Dendritic cell treated with granulocyte-macrophage colony-stimulating factor and Interleukin-4, amounts not matched to agents 40 ng/mL and 50 ng/mL, for 4 days (primary cell): ENCODE data around the gene CTTNBP2NL.

Source experiments
- H3K27ac Mint-ChIP-seq: one replicate; pipeline ENCODE4 v1.8.0; 2022; ENCODE audit warnings: mild to moderate bottlenecking, mixed read lengths
- H3K27me3 Mint-ChIP-seq: one replicate; pipeline ENCODE4 v1.8.0; 2022; ENCODE audit warnings: mild to moderate bottlenecking, mixed read lengths
- H3K36me3 Mint-ChIP-seq: one replicate; pipeline ENCODE4 v1.8.0; 2022; ENCODE audit warnings: low read depth, mixed read lengths
- H3K4me1 Mint-ChIP-seq: one replicate; pipeline ENCODE4 v1.8.0; 2022; ENCODE audit warnings: low read depth, mixed read lengths
- H3K4me3 Mint-ChIP-seq: one replicate; pipeline ENCODE4 v1.8.0; 2022; ENCODE audit warnings: mild to moderate bottlenecking, moderate library complexity, mixed read lengths
- H3K9me3 Mint-ChIP-seq: one replicate; pipeline ENCODE4 v1.8.0; 2022; ENCODE audit warnings: mixed read lengths
- intact Hi-C: fragments of 100-400 bp; cut with micrococcal nuclease; formaldehyde crosslinking; loops from one replicate; pipeline ENCODE4 v1.15.0; 2022

The CTTNBP2NL gene

GRCh38 chr1:112505400-112505785 is 109.4 kb downstream of the CTTNBP2NL start:
- Mint-ChIP-seq H3K4me3 (no peak overlapping the region), H3K27ac (no peak overlapping the region), H3K4me1 (peaks cover 12% of the 10 kb centered on the region), H3K27me3 (peaks cover 90% of the 10 kb centered on the region), H3K9me3 (no peaks in the 10 kb centered on the region), H3K36me3 (no peaks in the 10 kb centered on the region)
- intact Hi-C loops, result loop anchor here (10.0 kb wide), 1 partner anchor 109 kb away; the partner anchor contains the start of genes CAPZA1 and ST7L

- peaks cover 12% of the 10 kb centered on the region for H3K4me1 Mint-ChIP-seq
- no peak overlapping the region for H3K27ac Mint-ChIP-seq
Measured at GRCh38 chr1:112505878-112506277, 109.9 kb downstream of the CTTNBP2NL start.

GRCh38 chr1:112506306-112506705 is 110.3 kb downstream of the CTTNBP2NL start:
- Mint-ChIP-seq H3K27ac (no peak overlapping the region), H3K36me3 (no peaks in the 10 kb centered on the region), H3K4me3 (no peak overlapping the region), H3K27me3 (peaks cover 94% of the 10 kb centered on the region), H3K4me1 (peaks cover 12% of the 10 kb centered on the region), H3K9me3 (no peaks in the 10 kb centered on the region)
- intact Hi-C loops, result loop anchor here (10.0 kb wide), 1 partner anchor 108 kb away; the partner anchor contains the start of genes CAPZA1 and ST7L

More at GRCh38 chr1:112505878-112506277, 109.9 kb downstream of the CTTNBP2NL start:
- Mint-ChIP-seq H3K9me3 (no peaks in the 10 kb centered on the region), H3K27me3 (peaks cover 94% of the 10 kb centered on the region), H3K4me3 (no peak overlapping the region), H3K36me3 (no peaks in the 10 kb centered on the region)
- intact Hi-C loops, result loop anchor here (10.0 kb wide), 1 partner anchor 109 kb away; the partner anchor contains the start of genes CAPZA1 and ST7L

GRCh38 chr1:112506731-112507130 is 110.7 kb downstream of the CTTNBP2NL start:
- Mint-ChIP-seq H3K9me3 (no peaks in the 10 kb centered on the region), H3K4me3 (no peak overlapping the region), H3K27ac (no peak overlapping the region), H3K4me1 (peaks cover 12% of the 10 kb centered on the region), H3K36me3 (no peaks in the 10 kb centered on the region), H3K27me3 (peaks cover 94% of the 10 kb centered on the region)
- intact Hi-C loops, result loop anchor here (10.0 kb wide), 1 partner anchor 108 kb away; the partner anchor contains the start of genes CAPZA1 and ST7L

GRCh38 chr1:112507336-112507735 is 111.3 kb downstream of the CTTNBP2NL start:
- Mint-ChIP-seq H3K27ac (no peak overlapping the region), H3K9me3 (no peaks in the 10 kb centered on the region), H3K4me3 (no peak overlapping the region), H3K27me3 (peaks cover 95% of the 10 kb centered on the region), H3K36me3 (no peaks in the 10 kb centered on the region), H3K4me1 (peaks cover 12% of the 10 kb centered on the region)
- intact Hi-C loops, result loop anchor here (10.0 kb wide), 1 partner anchor 107 kb away; the partner anchor contains the start of genes CAPZA1 and ST7L

GRCh38 chr1:112507921-112508277 is 111.9 kb downstream of the CTTNBP2NL start:
- intact Hi-C loops, result loop anchor here (10.0 kb wide), 1 partner anchor 107 kb away; the partner anchor contains the start of genes CAPZA1 and ST7L
- Mint-ChIP-seq H3K4me3 (peak overlapping the region; percentile 69), H3K4me1 (peaks cover 8% of the 10 kb centered on the region), H3K27ac (no peak overlapping the region), H3K36me3 (no peaks in the 10 kb centered on the region), H3K9me3 (no peaks in the 10 kb centered on the region), H3K27me3 (peaks cover 91% of the 10 kb centered on the region)

- H3K27me3 Mint-ChIP-seq, result peaks cover 87% of the 10 kb centered on the region
Measured at GRCh38 chr1:112508278-112509004, 112.4 kb downstream of the CTTNBP2NL start, which contains the start of gene WNT2B. TSS of gene WNT2B (plus strand) at chr1:112508965. CDS start at chr1:112509263, 298 bp downstream.

GRCh38 chr1:112509005-112509659 is 113.1 kb downstream of the CTTNBP2NL start:
- intact Hi-C loops, result loop anchor here (10.0 kb wide), 1 partner anchor 106 kb away; the partner anchor contains the start of genes CAPZA1 and ST7L
- Mint-ChIP-seq H3K4me3 (peak overlapping the region; percentile 69), H3K4me1 (peaks cover 8% of the 10 kb centered on the region), H3K27me3 (peaks cover 85% of the 10 kb centered on the region), H3K27ac (no peak overlapping the region), H3K36me3 (no peaks in the 10 kb centered on the region), H3K9me3 (no peaks in the 10 kb centered on the region)

More at GRCh38 chr1:112508278-112509004, 112.4 kb downstream of the CTTNBP2NL start, which contains the start of gene WNT2B:
- Mint-ChIP-seq H3K4me3 (peak within 1 kb of the TSS; percentile 69), H3K36me3 (no peaks in the 10 kb centered on the region), H3K27ac (no peak within 1 kb of the TSS), H3K9me3 (no peaks in the 10 kb centered on the region), H3K4me1 (peaks cover 8% of the 10 kb centered on the region)
- intact Hi-C loops, result loop anchor here (10.0 kb wide), 1 partner anchor 106 kb away; the partner anchor contains the start of genes CAPZA1 and ST7L

- no peaks in the 10 kb centered on the region for H3K9me3 Mint-ChIP-seq
- H3K36me3 Mint-ChIP-seq, result no peaks in the 10 kb centered on the region
- no peak overlapping the region for H3K27ac Mint-ChIP-seq
- H3K4me1 Mint-ChIP-seq, result peaks cover 8% of the 10 kb centered on the region
- H3K4me3 Mint-ChIP-seq, result no peak overlapping the region
- intact Hi-C loops, result loop anchor here (10.0 kb wide), 1 partner anchor 105 kb away; the partner anchor contains the start of genes CAPZA1 and ST7L
- peaks cover 79% of the 10 kb centered on the region for H3K27me3 Mint-ChIP-seq
Measured at GRCh38 chr1:112509660-112510178, 113.7 kb downstream of the CTTNBP2NL start.

GRCh38 chr1:112510340-112510739 is 114.3 kb downstream of the CTTNBP2NL start:
- H3K36me3 Mint-ChIP-seq, result no peaks in the 10 kb centered on the region
- no peaks in the 10 kb centered on the region for H3K9me3 Mint-ChIP-seq
- H3K4me1 Mint-ChIP-seq, result peaks cover 14% of the 10 kb centered on the region
- peaks cover 73% of the 10 kb centered on the region for H3K27me3 Mint-ChIP-seq
- H3K4me3 Mint-ChIP-seq, result no peak overlapping the region
- no peak overlapping the region for H3K27ac Mint-ChIP-seq
- intact Hi-C loops, result no loop called here
